ENCODE data around the gene CAMTA1. TPM values are rescaled to one million over a fixed set of nuclear protein-coding genes. Genes with fewer than 3 reads are reported as not detected.

CAMTA1 gene
- total RNA-seq, 1 donor from 2014 or later, result 268 TPM

DNA sequence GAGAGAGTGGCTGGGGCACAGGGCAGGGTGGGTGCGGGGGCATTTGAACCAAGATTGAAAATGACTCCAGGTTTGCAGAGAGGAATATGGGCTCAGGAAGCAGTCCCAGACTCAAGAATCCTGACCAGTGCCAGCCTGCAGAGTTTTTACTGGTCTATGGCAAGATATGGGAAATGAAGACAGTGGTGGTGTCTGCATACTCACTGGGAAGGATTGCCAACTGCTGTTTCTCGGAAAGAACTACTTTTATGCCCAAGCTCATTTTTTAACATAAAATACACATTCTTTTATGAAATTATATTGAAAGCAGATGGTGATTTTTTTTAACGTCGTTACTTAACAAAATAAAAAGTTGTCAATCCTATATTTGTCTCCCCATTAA, 401.8 kb downstream of the CAMTA1 start:
- Mint-ChIP-seq H3K4me1 (no peaks in the 10 kb centered on the region), H3K27ac (no peak overlapping the region), H3K36me3 (no peaks in the 10 kb centered on the region), H3K9me3 (no peaks in the 10 kb centered on the region), H3K27me3 (ENCODE audit: insufficient read depth, low read depth) (no peaks in the 10 kb centered on the region), H3K4me3 (no peak overlapping the region)
- Histone ChIP-seq H3F3A (ENCODE audit: low read depth) (no peaks in the 10 kb centered on the region), H3K4me2 (no peak overlapping the region), H3K9ac (no peak overlapping the region), H3K4me3 (no peak overlapping the region), H4K20me1 (ENCODE audit: low read depth) (no peaks in the 10 kb centered on the region), H2AFZ (replicated peaks) (no peak overlapping the region), H3K79me2 (ENCODE audit: low read depth) (no peaks in the 10 kb centered on the region), H3K9me3 (ENCODE audit: low read depth) (no peaks in the 10 kb centered on the region), H3K4me1 (no peaks in the 10 kb centered on the region), H3K36me3 (no peaks in the 10 kb centered on the region), H3K27me3 (no peaks in the 10 kb centered on the region), H3K27ac (no peak overlapping the region)
- TF ChIP-seq, protein P1, sequence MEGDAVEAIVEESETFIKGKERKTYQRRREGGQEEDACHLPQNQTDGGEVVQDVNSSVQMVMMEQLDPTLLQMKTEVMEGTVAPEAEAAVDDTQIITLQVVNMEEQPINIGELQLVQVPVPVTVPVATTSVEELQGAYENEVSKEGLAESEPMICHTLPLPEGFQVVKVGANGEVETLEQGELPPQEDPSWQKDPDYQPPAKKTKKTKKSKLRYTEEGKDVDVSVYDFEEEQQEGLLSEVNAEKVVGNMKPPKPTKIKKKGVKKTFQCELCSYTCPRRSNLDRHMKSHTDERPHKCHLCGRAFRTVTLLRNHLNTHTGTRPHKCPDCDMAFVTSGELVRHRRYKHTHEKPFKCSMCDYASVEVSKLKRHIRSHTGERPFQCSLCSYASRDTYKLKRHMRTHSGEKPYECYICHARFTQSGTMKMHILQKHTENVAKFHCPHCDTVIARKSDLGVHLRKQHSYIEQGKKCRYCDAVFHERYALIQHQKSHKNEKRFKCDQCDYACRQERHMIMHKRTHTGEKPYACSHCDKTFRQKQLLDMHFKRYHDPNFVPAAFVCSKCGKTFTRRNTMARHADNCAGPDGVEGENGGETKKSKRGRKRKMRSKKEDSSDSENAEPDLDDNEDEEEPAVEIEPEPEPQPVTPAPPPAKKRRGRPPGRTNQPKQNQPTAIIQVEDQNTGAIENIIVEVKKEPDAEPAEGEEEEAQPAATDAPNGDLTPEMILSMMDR (IDR thresholded peaks at IDR 0.05), result no peak
- TF ChIP-seq EZH2phosphoT487 (IDR thresholded peaks at IDR 0.05), result no peak
- TF ChIP-seq EZH2 (IDR thresholded peaks at IDR 0.05), result no peak
- DNase-seq (ENCODE audit: low spot score), result no peak

GRCh38 chr1:7190261-7190660, 405.0 kb downstream of the CAMTA1 start:
- Histone ChIP-seq H4K20me1 (ENCODE audit: low read depth) (no peaks in the 10 kb centered on the region), H3K4me2 (no peak overlapping the region), H3K4me1 (no peaks in the 10 kb centered on the region), H3K36me3 (no peaks in the 10 kb centered on the region), H3F3A (ENCODE audit: low read depth) (no peaks in the 10 kb centered on the region), H3K27ac (no peak overlapping the region), H3K4me3 (no peak overlapping the region), H3K9ac (no peak overlapping the region), H3K9me3 (ENCODE audit: low read depth) (no peaks in the 10 kb centered on the region), H3K27me3 (no peaks in the 10 kb centered on the region), H3K79me2 (ENCODE audit: low read depth) (no peaks in the 10 kb centered on the region), H2AFZ (replicated peaks) (no peak overlapping the region)
- no peak for DNase-seq (ENCODE audit: low spot score)
- H3K9me3 Mint-ChIP-seq, result no peaks in the 10 kb centered on the region
- H3K27ac Mint-ChIP-seq, result no peak overlapping the region
- TF ChIP-seq EZH2phosphoT487 (IDR thresholded peaks at IDR 0.05) (no peak), EZH2 (IDR thresholded peaks at IDR 0.05) (no peak)
- TF ChIP-seq, protein P1 (IDR thresholded peaks at IDR 0.05), result no peak
- no peaks in the 10 kb centered on the region for H3K36me3 Mint-ChIP-seq
- H3K4me3 Mint-ChIP-seq, result no peak overlapping the region
- H3K27me3 Mint-ChIP-seq (ENCODE audit: insufficient read depth, low read depth), result peaks cover 2% of the 10 kb centered on the region
- H3K4me1 Mint-ChIP-seq, result no peaks in the 10 kb centered on the region

- Mint-ChIP-seq H3K36me3 (no peaks in the 10 kb centered on the region), H3K27me3 (ENCODE audit: insufficient read depth, low read depth) (peaks cover 2% of the 10 kb centered on the region), H3K9me3 (no peaks in the 10 kb centered on the region), H3K4me3 (no peak overlapping the region), H3K27ac (no peak overlapping the region), H3K4me1 (no peaks in the 10 kb centered on the region)
- Histone ChIP-seq H3K4me2 (no peak overlapping the region), H3K27me3 (no peaks in the 10 kb centered on the region), H3K4me1 (no peaks in the 10 kb centered on the region), H3F3A (ENCODE audit: low read depth) (no peaks in the 10 kb centered on the region), H3K36me3 (no peaks in the 10 kb centered on the region), H2AFZ (replicated peaks) (no peak overlapping the region), H4K20me1 (ENCODE audit: low read depth) (no peaks in the 10 kb centered on the region), H3K79me2 (ENCODE audit: low read depth) (no peaks in the 10 kb centered on the region), H3K27ac (no peak overlapping the region), H3K9ac (no peak overlapping the region), H3K4me3 (no peak overlapping the region), H3K9me3 (ENCODE audit: low read depth) (no peaks in the 10 kb centered on the region)
- DNase-seq (ENCODE audit: low spot score), result no peak
- TF ChIP-seq, protein P1 (IDR thresholded peaks at IDR 0.05), result no peak
- TF ChIP-seq EZH2 (IDR thresholded peaks at IDR 0.05), result no peak
- no peak for TF ChIP-seq EZH2phosphoT487 (IDR thresholded peaks at IDR 0.05)
These were observed 407.2 kb downstream of the CAMTA1 start for GRCh38 chr1:7192453-7192852.

Measured in neural progenitor cell (in vitro differentiated cells).